Ishikawa (cell line): ENCODE measurements around the gene NDRG3.

Source experiments
- CEBPB ChIP-seq: IDR thresholded peaks from 2 replicates; pipeline ENCODE4 v1.6.1; 2012
- CREB1 ChIP-seq: IDR thresholded peaks from 2 replicates; pipeline ENCODE4 v1.6.1; 2012; ENCODE audit warnings: low read depth
- EGR1 ChIP-seq: IDR thresholded peaks from 2 replicates; pipeline ENCODE4 v1.6.1; 2012
- EP300 ChIP-seq: IDR thresholded peaks from 2 replicates; pipeline ENCODE4 v1.6.1; 2012; ENCODE audit warnings: borderline replicate concordance
- FOXM1 ChIP-seq: IDR thresholded peaks from 2 replicates; pipeline ENCODE4 v1.6.1; 2012; ENCODE audit warnings: low read depth, borderline replicate concordance
- NFIC ChIP-seq: IDR thresholded peaks from 2 replicates; pipeline ENCODE4 v1.6.1; 2012
- RAD21 ChIP-seq: IDR thresholded peaks from 2 replicates; pipeline ENCODE4 v1.6.1; 2012; ENCODE audit warnings: low read depth
- REST ChIP-seq: IDR thresholded peaks from 2 replicates; pipeline ENCODE4 v1.6.1; 2012; ENCODE audit warnings: low read depth, mild to moderate bottlenecking
- TAF1 ChIP-seq: IDR thresholded peaks from 2 replicates; pipeline ENCODE4 v1.6.1; 2012; ENCODE audit warnings: low read depth, mild to moderate bottlenecking
- TCF12 ChIP-seq: IDR thresholded peaks from 2 replicates; pipeline ENCODE4 v1.6.1; 2012; ENCODE audit warnings: low read depth
- TEAD4 ChIP-seq: IDR thresholded peaks from 2 replicates; pipeline ENCODE4 v1.6.1; 2012
- USF1 ChIP-seq: IDR thresholded peaks from 2 replicates; pipeline ENCODE4 v1.6.1; 2012
- YY1 ChIP-seq: IDR thresholded peaks from 2 replicates; pipeline ENCODE4 v1.6.1; 2012; ENCODE audit warnings: low read depth
- ZBTB7A ChIP-seq: IDR thresholded peaks from 2 replicates; pipeline ENCODE4 v1.6.1; 2012; ENCODE audit warnings: low read depth
- TF ChIP-seq, protein P1 (sequence below): IDR thresholded peaks from 2 replicates; pipeline ENCODE4 v1.6.1; 2012

Gene NDRG3

DNA sequence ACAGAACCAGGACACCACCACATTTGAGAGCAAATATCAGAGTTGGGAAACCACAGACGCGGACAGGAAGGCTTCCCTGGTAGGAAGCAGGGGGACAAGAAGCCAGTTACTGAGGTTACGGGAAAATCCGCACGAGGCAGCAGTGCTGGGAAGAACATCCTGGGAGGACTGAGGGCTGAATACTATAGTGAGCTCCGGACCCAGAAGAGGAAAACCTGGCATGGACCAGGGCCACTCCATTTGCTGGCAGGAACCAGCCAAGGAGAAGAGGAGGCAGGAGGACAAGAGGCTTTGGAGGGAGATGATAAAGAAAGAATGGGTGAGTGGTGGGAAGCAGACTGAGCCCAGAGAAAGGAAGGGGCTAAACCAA lies 33.8 kb upstream of the NDRG3 start:
- TF ChIP-seq USF1 (no peak), EP300 (no peak), ZBTB7A (no peak), REST (no peak), TEAD4 (no peak)

DNA sequence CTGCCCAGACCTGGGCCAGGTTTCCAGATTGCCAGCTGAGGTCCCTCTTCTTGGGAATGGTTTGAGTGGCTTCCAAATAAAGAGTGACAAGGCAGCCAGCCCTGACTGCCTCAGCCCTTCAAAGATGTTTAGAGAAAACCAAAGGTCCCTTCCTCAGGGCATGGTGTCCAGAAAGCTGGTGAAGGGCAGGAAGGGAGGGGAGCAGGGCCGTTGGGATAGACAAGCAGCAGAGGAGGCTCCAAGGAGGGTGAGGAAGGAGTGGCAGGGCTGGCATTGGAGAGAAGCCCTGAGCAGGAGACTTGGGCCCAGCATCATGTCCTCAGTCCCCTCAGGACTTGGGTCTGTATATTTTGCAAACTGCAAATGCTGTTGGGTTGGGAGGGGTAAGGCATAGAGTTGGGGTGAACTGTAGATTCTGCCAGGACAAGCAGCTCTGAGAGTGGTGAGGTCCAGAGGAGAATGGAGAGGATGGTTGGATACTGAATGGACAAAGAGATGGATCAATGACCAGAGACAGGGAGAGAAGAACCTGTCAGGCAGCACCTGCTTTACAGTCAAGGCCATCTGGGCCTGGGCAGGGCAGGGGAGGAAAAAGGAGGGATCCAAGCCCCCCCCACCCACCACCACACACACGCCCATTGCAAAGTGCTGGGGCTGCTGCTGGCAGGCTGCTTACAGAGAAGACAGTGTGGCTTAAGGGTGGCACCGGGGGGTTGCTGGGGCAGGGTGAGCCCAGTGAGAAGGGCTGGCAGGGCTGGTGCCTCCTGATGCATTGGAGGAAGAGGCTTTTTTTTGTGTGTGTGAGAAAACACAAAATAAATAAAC lies 33.2 kb upstream of the NDRG3 start:
- TF ChIP-seq TCF12 (no peak), USF1 (no peak), CEBPB (no peak), NFIC (no peak)

- TF ChIP-seq, protein P1, sequence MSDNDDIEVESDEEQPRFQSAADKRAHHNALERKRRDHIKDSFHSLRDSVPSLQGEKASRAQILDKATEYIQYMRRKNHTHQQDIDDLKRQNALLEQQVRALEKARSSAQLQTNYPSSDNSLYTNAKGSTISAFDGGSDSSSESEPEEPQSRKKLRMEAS = no peak
- TF ChIP-seq ZBTB7A (no peak), FOXM1 (no peak), EGR1 (no peak), RAD21 (no peak), CREB1 (no peak), TAF1 (no peak), USF1 (no peak), NFIC (no peak), REST (no peak), TCF12 (no peak), EP300 (no peak), TEAD4 (no peak), YY1 (no peak), CEBPB (no peak)
Observed at GRCh38 chr20:36777576-36777975, 31.7 kb upstream of the NDRG3 start.

- TF ChIP-seq ZBTB7A (no peak), EP300 (no peak), TCF12 (no peak), REST (no peak), CREB1 (no peak), YY1 (no peak), TEAD4 (no peak), CEBPB (no peak), EGR1 (no peak), FOXM1 (no peak), RAD21 (no peak)
Observed at GRCh38 chr20:36777167-36777566, 31.3 kb upstream of the NDRG3 start.

GRCh38 chr20:36775826-36776225 lies 29.9 kb upstream of the NDRG3 start:
- no peak for TF ChIP-seq ZBTB7A
- no peak for TF ChIP-seq YY1
- no peak for TF ChIP-seq RAD21
- no peak for TF ChIP-seq CEBPB
- no peak for TF ChIP-seq REST
- TF ChIP-seq CREB1 = no peak
- TF ChIP-seq, protein P1 = no peak
- TF ChIP-seq TCF12 = no peak
- TF ChIP-seq FOXM1 = no peak
- no peak for TF ChIP-seq USF1
- no peak for TF ChIP-seq TEAD4
- no peak for TF ChIP-seq EGR1
- TF ChIP-seq TAF1 = no peak
- TF ChIP-seq NFIC = no peak
- no peak for TF ChIP-seq EP300
